ENCODE data around the gene WNT2B. TPM values are rescaled to one million over a fixed set of nuclear protein-coding genes. Genes with fewer than 3 reads are reported as not detected.

The WNT2B gene
- polyA plus RNA-seq, 3 donors, result 0.07 to 0.79 TPM; not detected in 1

DNA sequence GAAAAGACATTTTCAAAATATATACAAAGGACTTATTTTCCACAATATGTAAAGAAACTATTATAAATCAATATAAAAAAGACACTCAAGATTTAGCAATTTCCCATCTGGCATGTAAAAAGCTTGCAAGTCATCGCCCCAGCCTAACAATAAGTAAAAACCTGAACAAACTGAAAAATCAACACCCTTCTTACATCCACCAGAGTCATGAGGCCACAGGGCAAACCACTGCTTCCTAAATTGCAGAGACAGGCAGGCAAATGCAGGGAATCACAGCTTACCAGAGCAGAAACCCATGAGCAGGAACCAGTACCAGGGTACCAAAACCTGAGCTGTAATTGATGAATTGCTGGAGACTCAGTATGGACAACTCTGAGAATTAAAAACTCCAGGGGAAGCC lies 16.7 kb upstream of the WNT2B start:
- TF ChIP-seq CTCF (IDR thresholded peaks at IDR 0.05), result no peak

GRCh38 chr1:112493351-112493750 lies 15.4 kb upstream of the WNT2B start:
- Mint-ChIP-seq H3K4me3 (no peak overlapping the region), H3K4me1 (peaks cover 2% of the 10 kb centered on the region), H3K36me3 (no peaks in the 10 kb centered on the region), H3K27me3 (ENCODE audit: low read depth in 3 of 3) (peaks cover 6 to 16% (median 12%) of the 10 kb centered on the region in 3 donors), H3K27ac (no peak overlapping the region), H3K9me3 (no peaks in the 10 kb centered on the region)
- Histone ChIP-seq H3K27me3 (ENCODE audit: control insufficient read depth in 2 of 2, insufficient read depth in 2 of 2, low read length in 2 of 2) (no peaks in the 10 kb centered on the region), H3K4me1 (ENCODE audit: control insufficient read depth in 1 of 2, insufficient read depth in 2 of 2, low read length in 2 of 2) (peaks cover 0 to 3% of the 10 kb centered on the region in 2 donors), H4K20me1 (ENCODE audit: insufficient read depth, low read length) (no peaks in the 10 kb centered on the region), H2AFZ (ENCODE audit: insufficient read depth, low read depth, low read length, poor library complexity, severe bottlenecking) (no peak overlapping the region), H3K4me3 (replicated peaks in 1 of 3; ENCODE audit: low read depth in 2 of 3, low read length in 3 of 3) (no peak overlapping the region), H3K4me2 (replicated peaks; ENCODE audit: extremely low read depth, low read length, poor library complexity, severe bottlenecking) (no peak overlapping the region), H3K9me3 (replicated peaks in 1 of 2; ENCODE audit: control insufficient read depth in 1 of 2, insufficient read depth in 1 of 2, low read length in 2 of 2) (no peaks in the 10 kb centered on the region), H3K27ac (ENCODE audit: low read depth in 1 of 2, low read length in 2 of 2) (no peak overlapping the region), H3K9ac (ENCODE audit: insufficient read depth, low read length, poor library complexity, severe bottlenecking) (no peak overlapping the region), H3K36me3 (replicated peaks in 1 of 2; ENCODE audit: control insufficient read depth in 1 of 2, insufficient read depth in 2 of 2, low read length in 2 of 2) (no peaks in the 10 kb centered on the region), H3K79me2 (ENCODE audit: insufficient read depth, low read length) (no peaks in the 10 kb centered on the region)
- DNase-seq, result no peak
- WGBS (ENCODE audit: insufficient coverage), result no CpG with 5 or more reads among the region's 6 CpGs
- TF ChIP-seq CTCF (IDR thresholded peaks at IDR 0.05), result no peak
- intact Hi-C loops (cut with micrococcal nuclease), result no loop called here

More for the DNA sequence above, 16.7 kb upstream of the WNT2B start:
- Histone ChIP-seq H2AFZ (ENCODE audit: insufficient read depth, low read depth, low read length, poor library complexity, severe bottlenecking) (no peak overlapping the region), H4K20me1 (ENCODE audit: insufficient read depth, low read length) (no peaks in the 10 kb centered on the region), H3K79me2 (ENCODE audit: insufficient read depth, low read length) (no peaks in the 10 kb centered on the region), H3K4me3 (replicated peaks in 1 of 3; ENCODE audit: low read depth in 2 of 3, low read length in 3 of 3) (no peak overlapping the region), H3K27me3 (ENCODE audit: control insufficient read depth in 2 of 2, insufficient read depth in 2 of 2, low read length in 2 of 2) (no peaks in the 10 kb centered on the region), H3K36me3 (replicated peaks in 1 of 2; ENCODE audit: control insufficient read depth in 1 of 2, insufficient read depth in 2 of 2, low read length in 2 of 2) (no peaks in the 10 kb centered on the region), H3K4me2 (replicated peaks; ENCODE audit: extremely low read depth, low read length, poor library complexity, severe bottlenecking) (no peak overlapping the region), H3K27ac (ENCODE audit: low read depth in 1 of 2, low read length in 2 of 2) (no peak overlapping the region), H3K4me1 (ENCODE audit: control insufficient read depth in 1 of 2, insufficient read depth in 2 of 2, low read length in 2 of 2) (peaks cover 2 to 3% of the 10 kb centered on the region in 2 donors), H3K9me3 (replicated peaks in 1 of 2; ENCODE audit: control insufficient read depth in 1 of 2, insufficient read depth in 1 of 2, low read length in 2 of 2) (no peaks in the 10 kb centered on the region), H3K9ac (ENCODE audit: insufficient read depth, low read length, poor library complexity, severe bottlenecking) (no peak overlapping the region)
- Mint-ChIP-seq H3K36me3 (no peaks in the 10 kb centered on the region), H3K4me3 (no peak overlapping the region), H3K27me3 (ENCODE audit: low read depth in 3 of 3) (peaks cover 0 to 11% (median 10%) of the 10 kb centered on the region in 3 donors), H3K9me3 (no peaks in the 10 kb centered on the region), H3K27ac (no peak overlapping the region), H3K4me1 (peaks cover 4% of the 10 kb centered on the region)
- intact Hi-C loops (cut with micrococcal nuclease), result no loop called here
- DNase-seq, result no peak
- 0% methylated on average over 1 of the region's 1 CpG for WGBS (ENCODE audit: insufficient coverage)
